SK-N-MC (cell line): ENCODE data around the gene SEPTIN8.
A peak's percentile ranks its signal among the peaks of the same experiment; 100 is the strongest.

Source experiments
- DNase-seq: peaks from one replicate; pipeline ENCODE4 v3.0.0-alpha.2; 2011; ENCODE audit warnings: low read depth, low spot score
- H3K27ac ChIP-seq: fragments of 200-600 bp; sonication (generic); 2 replicates; pipeline ENCODE4 v1.5.1; 2016; ENCODE audit warnings: mixed run types
- H3K36me3 ChIP-seq: fragments of 200-600 bp; sonication (generic); 2 replicates; pipeline ENCODE4 v1.6.1; 2017; ENCODE audit warnings: antibody characterized with exemption, low read length, mixed read lengths; ENCODE audit not compliant: insufficient read depth
- H3K4me3 ChIP-seq: fragments of 200-600 bp; sonication (generic); 2 replicates; pipeline ENCODE4 v1.5.1; 2016
- H3K9ac ChIP-seq: fragments of 200-600 bp; sonication (generic); 2 replicates; pipeline ENCODE4 v1.8.0; 2017; ENCODE audit warnings: mixed run types, mixed read lengths; ENCODE audit not compliant: insufficient read length
- H3K9me3 ChIP-seq: fragments of 200-600 bp; sonication (generic); 2 replicates; pipeline ENCODE4 v1.6.1; 2017; ENCODE audit warnings: low read depth, mild to moderate bottlenecking, antibody characterized with exemption, low read length, moderate library complexity, mixed read lengths
- EZH2 ChIP-seq: fragments of 200-600 bp; sonication (generic); IDR thresholded peaks from one replicate; pipeline ENCODE4 v1.6.1; 2017; ENCODE audit warnings: antibody characterized with exemption
- FOXP2 ChIP-seq: optimal IDR thresholded peaks from 2 replicates; pipeline ENCODE3; 2011; ENCODE audit warnings: mild to moderate bottlenecking, moderate library complexity; ENCODE audit not compliant: insufficient read depth; ENCODE audit errors: extremely low read length, control extremely low read depth
- POLR2AphosphoS5 ChIP-seq: IDR thresholded peaks from 2 replicates; pipeline ENCODE4 v1.6.1; 2012; ENCODE audit warnings: mild to moderate bottlenecking, low read depth, low read length, borderline replicate concordance

Gene SEPTIN8

GRCh38 chr5:132747616-132748440, 29.2 kb downstream of the SEPTIN8 start:
- no peaks in the 10 kb centered on the region for H3K36me3 ChIP-seq
- no peak overlapping the region for H3K27ac ChIP-seq
- no peak for DNase-seq
- H3K4me3 ChIP-seq, result no peak overlapping the region
- no peak overlapping the region for H3K9ac ChIP-seq
- no peak for TF ChIP-seq FOXP2
- no peak for TF ChIP-seq EZH2
- TF ChIP-seq POLR2AphosphoS5, result no peak
- no peaks in the 10 kb centered on the region for H3K9me3 ChIP-seq

- H3K36me3 ChIP-seq, result no peaks in the 10 kb centered on the region
- no peaks in the 10 kb centered on the region for H3K9me3 ChIP-seq
- TF ChIP-seq POLR2AphosphoS5 (no peak), EZH2 (no peak), FOXP2 (no peak)
- H3K9ac ChIP-seq, result no peak within 1 kb of the TSS
- no peak within 1 kb of the TSS for H3K27ac ChIP-seq
- peak within 1 kb of the TSS; percentile 61 for H3K4me3 ChIP-seq
- DNase-seq, result no peak
Observed at GRCh38 chr5:132746954-132747615, 30.0 kb downstream of the SEPTIN8 start, which contains the start of gene CCNI2. Gene CCNI2 (plus strand): TSS chr5:132747426. CDS start chr5:132747496, 70 bp downstream.

DNA sequence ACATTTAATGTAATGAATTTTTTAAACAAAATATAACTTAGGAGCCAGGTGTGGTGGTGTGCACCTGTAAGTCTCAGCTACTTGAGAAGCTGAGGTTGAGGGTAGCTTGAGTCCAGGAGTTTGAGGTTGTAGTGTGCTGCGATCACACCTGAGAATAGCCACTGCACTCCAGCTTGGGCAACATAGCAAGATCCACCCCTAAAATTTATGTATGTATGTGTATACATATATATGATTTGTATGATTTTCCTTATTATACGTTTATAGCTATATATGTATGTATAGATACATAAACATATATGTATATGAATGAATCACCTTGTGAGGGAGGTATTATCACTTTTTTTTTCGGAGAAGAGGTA, 30.5 kb downstream of the SEPTIN8 start:
- no peak overlapping the region; the same call in 1 of the 2 replicates for H3K4me3 ChIP-seq
- no peak for TF ChIP-seq FOXP2
- no peak for TF ChIP-seq POLR2AphosphoS5
- TF ChIP-seq EZH2, result no peak

GRCh38 chr5:132744659-132745058, 32.4 kb downstream of the SEPTIN8 start:
- H3K9me3 ChIP-seq, result no peaks in the 10 kb centered on the region
- H3K36me3 ChIP-seq, result no peaks in the 10 kb centered on the region
- DNase-seq, result no peak
- no peak overlapping the region for H3K27ac ChIP-seq
- no peak overlapping the region for H3K4me3 ChIP-seq
- TF ChIP-seq FOXP2 (no peak), POLR2AphosphoS5 (no peak)
- H3K9ac ChIP-seq, result no peak overlapping the region

More for the DNA sequence above, 30.5 kb downstream of the SEPTIN8 start:
- no peaks in the 10 kb centered on the region for H3K9me3 ChIP-seq
- DNase-seq, result no peak
- no peak overlapping the region for H3K9ac ChIP-seq
- no peak overlapping the region for H3K27ac ChIP-seq
- no peaks in the 10 kb centered on the region for H3K36me3 ChIP-seq

DNA sequence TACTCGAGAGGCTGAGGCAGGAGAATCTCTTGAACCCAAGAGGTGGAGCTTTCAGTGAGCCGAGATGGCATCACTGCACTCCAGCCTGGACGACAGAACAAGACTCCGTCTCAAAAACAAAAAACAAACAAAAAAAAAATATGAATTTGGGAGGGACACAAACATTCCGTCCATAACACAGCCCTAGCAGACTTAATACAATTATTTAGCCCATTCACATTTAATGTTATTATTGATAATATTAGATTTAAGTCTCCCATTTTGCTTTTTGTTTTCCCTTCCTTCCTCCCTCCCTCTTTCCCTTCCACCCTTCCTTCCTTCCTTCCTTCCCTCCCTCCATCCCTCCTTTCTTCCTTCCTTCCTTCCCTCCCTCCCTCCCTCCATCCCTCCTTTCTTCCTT, 34.4 kb downstream of the SEPTIN8 start:
- no peak for DNase-seq
- Histone ChIP-seq H3K9me3 (no peaks in the 10 kb centered on the region), H3K4me3 (no peak overlapping the region), H3K9ac (no peak overlapping the region), H3K36me3 (no peaks in the 10 kb centered on the region), H3K27ac (no peak overlapping the region)
- TF ChIP-seq POLR2AphosphoS5 (no peak), EZH2 (no peak), FOXP2 (no peak)

GRCh38 chr5:132742158-132742557, 34.9 kb downstream of the SEPTIN8 start:
- no peak overlapping the region for H3K4me3 ChIP-seq
- TF ChIP-seq FOXP2 (no peak), POLR2AphosphoS5 (no peak), EZH2 (no peak)
- no peaks in the 10 kb centered on the region for H3K36me3 ChIP-seq
- no peaks in the 10 kb centered on the region for H3K9me3 ChIP-seq
- H3K9ac ChIP-seq, result no peak overlapping the region
- DNase-seq, result no peak
- H3K27ac ChIP-seq, result no peak overlapping the region

- no peaks in the 10 kb centered on the region for H3K36me3 ChIP-seq
- H3K9ac ChIP-seq, result no peak overlapping the region
- no peak overlapping the region for H3K27ac ChIP-seq
- H3K4me3 ChIP-seq, result no peak overlapping the region
- no peaks in the 10 kb centered on the region for H3K9me3 ChIP-seq
- DNase-seq, result no peak
- no peak for TF ChIP-seq FOXP2
- TF ChIP-seq POLR2AphosphoS5, result no peak
- no peak for TF ChIP-seq EZH2
Observed at GRCh38 chr5:132739232-132739631, 37.8 kb downstream of the SEPTIN8 start.

- Histone ChIP-seq H3K27ac (no peak overlapping the region), H3K4me3 (peak overlapping the region; percentile 99), H3K9ac (peak overlapping the region; percentile 38), H3K36me3 (no peaks in the 10 kb centered on the region), H3K9me3 (no peaks in the 10 kb centered on the region)
- DNase-seq, result no peak
- no peak for TF ChIP-seq FOXP2
- TF ChIP-seq POLR2AphosphoS5, result no peak
- TF ChIP-seq EZH2, result no peak
Observed at GRCh38 chr5:132737982-132738681, 38.9 kb downstream of the SEPTIN8 start.
